Measurements from ENCODE around the gene TH. TPM values are rescaled to one million over a fixed set of nuclear protein-coding genes. Genes with fewer than 3 reads are reported as not detected.

TH gene
- total and polyA plus RNA-seq, 2 experiments from 2014 or later = 0.34 TPM; not detected in 1

DNA sequence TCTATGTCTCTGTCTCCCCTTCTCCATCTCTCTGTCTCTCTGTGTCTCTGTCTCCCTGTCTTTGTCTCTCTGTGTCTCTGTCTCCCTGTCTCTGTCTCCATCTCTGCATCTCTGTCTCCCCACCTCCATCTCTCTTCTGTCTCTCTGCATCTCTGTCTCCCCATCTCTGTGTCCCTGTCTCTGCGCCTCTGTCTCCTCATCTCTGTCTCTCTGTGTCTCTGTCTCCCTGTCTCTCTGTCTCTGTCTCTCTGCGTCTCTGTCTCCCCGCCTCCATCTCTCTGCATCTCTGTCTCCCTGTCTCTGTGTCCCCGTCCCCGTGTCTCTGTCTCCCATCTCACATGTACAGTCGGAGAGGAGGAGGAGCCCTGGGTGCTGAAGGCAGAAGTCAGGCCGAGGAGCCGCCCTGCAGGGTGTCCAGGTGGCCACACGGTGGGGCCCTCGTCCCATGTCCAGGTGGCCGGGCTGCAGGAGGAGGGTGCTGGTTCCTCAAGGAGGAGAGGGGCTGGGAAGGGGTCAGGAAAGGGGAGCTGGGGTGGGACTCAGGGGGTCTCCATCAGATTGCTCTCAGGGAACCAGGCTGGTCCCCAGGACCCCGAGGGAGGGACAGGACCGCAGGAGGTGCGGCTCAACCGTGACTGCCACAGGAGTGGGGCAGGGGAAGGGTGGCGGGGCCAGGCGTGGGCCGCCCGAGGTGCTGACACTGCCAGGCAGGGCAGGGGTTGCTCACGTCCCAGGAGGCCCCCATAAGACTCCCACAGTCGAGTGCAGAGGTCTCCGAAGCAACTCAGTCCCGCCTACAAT, 25.6 kb upstream of the TH start:
- peak; percentile 87 for ATAC-seq
- Histone ChIP-seq H3K27me3 (ENCODE audit: insufficient read depth) (no peaks in the 10 kb centered on the region), H3K79me2 (replicated peaks; ENCODE audit: insufficient read depth) (no peaks in the 10 kb centered on the region), H2AFZ (0 out of 2 replicates have a peak overlapping the region, but pooled peaks have one; percentile 32), H4K20me1 (replicated peaks; ENCODE audit: insufficient read depth) (no peaks in the 10 kb centered on the region), H3F3A (replicated peaks; ENCODE audit: low read depth) (no peaks in the 10 kb centered on the region), H3K27ac (ENCODE audit: low read depth) (no peak overlapping the region), H3K4me1 (ENCODE audit: insufficient read depth) (no peaks in the 10 kb centered on the region), H3K36me3 (ENCODE audit: insufficient read depth) (no peaks in the 10 kb centered on the region), H3K4me2 (no peak overlapping the region), H3K4me3 (no peak overlapping the region), H3K9me2 (ENCODE audit: insufficient read depth) (no peaks in the 10 kb centered on the region)
- Mint-ChIP-seq H3K27ac (no peak overlapping the region), H3K36me3 (ENCODE audit: low read depth) (no peaks in the 10 kb centered on the region), H3K4me1 (no peaks in the 10 kb centered on the region), H3K27me3 (ENCODE audit: insufficient read depth, low read depth, poor library complexity) (peaks cover 13% of the 10 kb centered on the region), H3K9me3 (no peaks in the 10 kb centered on the region; the same call in 2 of the 3 replicates), H3K4me3 (no peak overlapping the region)
- DNase-seq (ENCODE audit: low spot score) = peak; percentile 90
- TF ChIP-seq, protein P1, sequence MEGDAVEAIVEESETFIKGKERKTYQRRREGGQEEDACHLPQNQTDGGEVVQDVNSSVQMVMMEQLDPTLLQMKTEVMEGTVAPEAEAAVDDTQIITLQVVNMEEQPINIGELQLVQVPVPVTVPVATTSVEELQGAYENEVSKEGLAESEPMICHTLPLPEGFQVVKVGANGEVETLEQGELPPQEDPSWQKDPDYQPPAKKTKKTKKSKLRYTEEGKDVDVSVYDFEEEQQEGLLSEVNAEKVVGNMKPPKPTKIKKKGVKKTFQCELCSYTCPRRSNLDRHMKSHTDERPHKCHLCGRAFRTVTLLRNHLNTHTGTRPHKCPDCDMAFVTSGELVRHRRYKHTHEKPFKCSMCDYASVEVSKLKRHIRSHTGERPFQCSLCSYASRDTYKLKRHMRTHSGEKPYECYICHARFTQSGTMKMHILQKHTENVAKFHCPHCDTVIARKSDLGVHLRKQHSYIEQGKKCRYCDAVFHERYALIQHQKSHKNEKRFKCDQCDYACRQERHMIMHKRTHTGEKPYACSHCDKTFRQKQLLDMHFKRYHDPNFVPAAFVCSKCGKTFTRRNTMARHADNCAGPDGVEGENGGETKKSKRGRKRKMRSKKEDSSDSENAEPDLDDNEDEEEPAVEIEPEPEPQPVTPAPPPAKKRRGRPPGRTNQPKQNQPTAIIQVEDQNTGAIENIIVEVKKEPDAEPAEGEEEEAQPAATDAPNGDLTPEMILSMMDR (conservative IDR thresholded peaks at IDR 0.05; ENCODE audit: low read depth in 2 of 2) = peak; percentile 83 to 96
- TF ChIP-seq, protein P2, sequence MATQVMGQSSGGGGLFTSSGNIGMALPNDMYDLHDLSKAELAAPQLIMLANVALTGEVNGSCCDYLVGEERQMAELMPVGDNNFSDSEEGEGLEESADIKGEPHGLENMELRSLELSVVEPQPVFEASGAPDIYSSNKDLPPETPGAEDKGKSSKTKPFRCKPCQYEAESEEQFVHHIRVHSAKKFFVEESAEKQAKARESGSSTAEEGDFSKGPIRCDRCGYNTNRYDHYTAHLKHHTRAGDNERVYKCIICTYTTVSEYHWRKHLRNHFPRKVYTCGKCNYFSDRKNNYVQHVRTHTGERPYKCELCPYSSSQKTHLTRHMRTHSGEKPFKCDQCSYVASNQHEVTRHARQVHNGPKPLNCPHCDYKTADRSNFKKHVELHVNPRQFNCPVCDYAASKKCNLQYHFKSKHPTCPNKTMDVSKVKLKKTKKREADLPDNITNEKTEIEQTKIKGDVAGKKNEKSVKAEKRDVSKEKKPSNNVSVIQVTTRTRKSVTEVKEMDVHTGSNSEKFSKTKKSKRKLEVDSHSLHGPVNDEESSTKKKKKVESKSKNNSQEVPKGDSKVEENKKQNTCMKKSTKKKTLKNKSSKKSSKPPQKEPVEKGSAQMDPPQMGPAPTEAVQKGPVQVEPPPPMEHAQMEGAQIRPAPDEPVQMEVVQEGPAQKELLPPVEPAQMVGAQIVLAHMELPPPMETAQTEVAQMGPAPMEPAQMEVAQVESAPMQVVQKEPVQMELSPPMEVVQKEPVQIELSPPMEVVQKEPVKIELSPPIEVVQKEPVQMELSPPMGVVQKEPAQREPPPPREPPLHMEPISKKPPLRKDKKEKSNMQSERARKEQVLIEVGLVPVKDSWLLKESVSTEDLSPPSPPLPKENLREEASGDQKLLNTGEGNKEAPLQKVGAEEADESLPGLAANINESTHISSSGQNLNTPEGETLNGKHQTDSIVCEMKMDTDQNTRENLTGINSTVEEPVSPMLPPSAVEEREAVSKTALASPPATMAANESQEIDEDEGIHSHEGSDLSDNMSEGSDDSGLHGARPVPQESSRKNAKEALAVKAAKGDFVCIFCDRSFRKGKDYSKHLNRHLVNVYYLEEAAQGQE (IDR thresholded peaks at IDR 0.05; ENCODE audit: unreplicated experiment) = no peak
- TF ChIP-seq JUNB (IDR thresholded peaks at IDR 0.05; ENCODE audit: unreplicated experiment) (no peak), EZH2phosphoT487 (IDR thresholded peaks at IDR 0.05; ENCODE audit: unreplicated experiment) (no peak)
- TF ChIP-seq, protein P3, sequence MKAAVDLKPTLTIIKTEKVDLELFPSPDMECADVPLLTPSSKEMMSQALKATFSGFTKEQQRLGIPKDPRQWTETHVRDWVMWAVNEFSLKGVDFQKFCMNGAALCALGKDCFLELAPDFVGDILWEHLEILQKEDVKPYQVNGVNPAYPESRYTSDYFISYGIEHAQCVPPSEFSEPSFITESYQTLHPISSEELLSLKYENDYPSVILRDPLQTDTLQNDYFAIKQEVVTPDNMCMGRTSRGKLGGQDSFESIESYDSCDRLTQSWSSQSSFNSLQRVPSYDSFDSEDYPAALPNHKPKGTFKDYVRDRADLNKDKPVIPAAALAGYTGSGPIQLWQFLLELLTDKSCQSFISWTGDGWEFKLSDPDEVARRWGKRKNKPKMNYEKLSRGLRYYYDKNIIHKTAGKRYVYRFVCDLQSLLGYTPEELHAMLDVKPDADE (IDR thresholded peaks at IDR 0.05) = no peak

DNA sequence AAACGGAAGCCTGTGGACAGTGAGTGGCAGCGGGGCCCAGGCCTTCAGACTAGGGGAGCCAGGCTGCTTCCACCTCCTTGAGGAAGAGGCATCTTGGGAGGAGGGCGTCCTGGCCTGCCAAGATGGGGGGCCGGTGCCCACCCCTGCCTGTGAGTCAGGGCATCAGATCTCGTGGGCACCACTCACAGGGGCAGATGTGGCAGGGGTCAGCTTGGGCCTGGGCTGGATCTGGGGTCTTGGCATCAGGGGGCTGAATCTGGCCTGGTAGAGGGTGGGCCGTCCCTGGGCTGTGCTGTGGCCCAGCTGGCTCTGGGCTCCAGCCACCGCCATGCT, 24.1 kb upstream of the TH start:
- peaks cover 18% of the 10 kb centered on the region for H3K27me3 Mint-ChIP-seq (ENCODE audit: insufficient read depth, low read depth, poor library complexity)
- H3K4me3 Mint-ChIP-seq = no peak overlapping the region
- no peak overlapping the region for H3K4me2 ChIP-seq
- H3F3A ChIP-seq (replicated peaks; ENCODE audit: low read depth) = no peaks in the 10 kb centered on the region
- H4K20me1 ChIP-seq (replicated peaks; ENCODE audit: insufficient read depth) = no peaks in the 10 kb centered on the region
- no peaks in the 10 kb centered on the region for H3K36me3 Mint-ChIP-seq (ENCODE audit: low read depth)
- ATAC-seq (no peak), DNase-seq (ENCODE audit: low spot score) (no peak)
- H3K4me3 ChIP-seq = no peak overlapping the region
- H3K27ac Mint-ChIP-seq = no peak overlapping the region
- H3K36me3 ChIP-seq (ENCODE audit: insufficient read depth) = no peaks in the 10 kb centered on the region
- H3K4me1 ChIP-seq (ENCODE audit: insufficient read depth) = no peaks in the 10 kb centered on the region
- H3K27me3 ChIP-seq (ENCODE audit: insufficient read depth) = no peaks in the 10 kb centered on the region
- H3K27ac ChIP-seq (ENCODE audit: low read depth) = no peak overlapping the region
- H3K9me3 Mint-ChIP-seq = no peaks in the 10 kb centered on the region
- H3K4me1 Mint-ChIP-seq = peaks cover 2% of the 10 kb centered on the region; the same call in 1 of the 3 replicates
- H3K79me2 ChIP-seq (replicated peaks; ENCODE audit: insufficient read depth) = no peaks in the 10 kb centered on the region
- no peak overlapping the region for H2AFZ ChIP-seq
- H3K9me2 ChIP-seq (ENCODE audit: insufficient read depth) = no peaks in the 10 kb centered on the region
- TF ChIP-seq, protein P3 (IDR thresholded peaks at IDR 0.05) = no peak
- no peak for TF ChIP-seq CREB1 (CRISPR knock-in tag; IDR thresholded peaks at IDR 0.05; ENCODE audit: low read depth)
- TF ChIP-seq ZNF114 (CRISPR knock-in tag; IDR thresholded peaks at IDR 0.05) = no peak
- no peak for TF ChIP-seq NANOG (IDR thresholded peaks at IDR 0.05; ENCODE audit: borderline replicate concordance)
- no peak for TF ChIP-seq POLR2AphosphoS5 (IDR thresholded peaks at IDR 0.05; ENCODE audit: low read depth)
- TF ChIP-seq, protein P1 (conservative IDR thresholded peaks at IDR 0.05; ENCODE audit: low read depth in 2 of 2) = no peak
- no peak for TF ChIP-seq ZNF331 (CRISPR knock-in tag; IDR thresholded peaks at IDR 0.05; ENCODE audit: low read depth)

All from GM23338 (cell line).